HG03139 (cell line): ENCODE data around the gene MALRD1.
"Not testable (repeated sequence)": the region's sequence is repeated elsewhere in the genome, so short reads cannot be mapped to it uniquely, and the experiment has no call there.

ENCODE experiments used
- ATAC-seq: cut with Tn5 transposase; IDR thresholded peaks from one replicate; pipeline ENCODE4 v1.9.1; 2021; ENCODE audit not compliant: unreplicated experiment

Gene MALRD1

DNA sequence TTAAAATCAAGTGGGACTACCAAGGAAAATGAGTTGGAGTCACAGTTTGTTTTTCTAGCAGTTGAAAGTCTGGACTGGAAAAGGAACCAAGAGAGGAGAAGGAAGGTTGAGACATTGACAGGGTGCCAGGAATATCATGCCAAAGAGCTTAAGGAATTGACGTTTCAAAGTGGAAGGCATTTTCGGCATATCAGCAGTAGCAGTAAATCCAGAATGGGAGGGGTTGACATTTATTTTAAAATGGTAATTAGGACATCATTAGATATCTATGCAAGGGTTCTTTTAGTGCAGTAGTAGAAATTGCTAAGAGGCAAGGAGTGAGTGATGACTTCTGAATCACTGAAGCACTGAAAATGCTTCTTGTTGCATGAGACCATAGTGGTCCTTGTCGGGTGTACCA, 431.8 kb downstream of the MALRD1 start:
- no peak for ATAC-seq

DNA sequence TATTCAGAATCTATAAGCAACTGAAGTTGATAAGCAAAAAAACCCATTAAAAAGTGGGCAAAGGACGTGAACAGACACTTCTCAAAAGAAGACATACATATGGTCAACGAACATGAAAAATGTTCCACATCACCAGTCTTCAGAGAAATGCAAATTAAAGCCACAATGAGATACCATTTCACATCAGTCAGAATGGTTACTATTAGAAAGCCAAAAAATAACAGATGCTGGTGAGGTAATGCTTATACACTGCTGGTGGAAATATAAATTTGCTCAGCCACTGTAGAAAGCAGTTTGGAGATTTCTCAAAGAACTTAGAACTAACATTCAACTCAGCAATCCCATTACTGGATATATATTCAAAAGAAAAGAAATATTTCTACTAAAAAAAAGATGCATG, 434.8 kb downstream of the MALRD1 start:
- no peak for ATAC-seq

DNA sequence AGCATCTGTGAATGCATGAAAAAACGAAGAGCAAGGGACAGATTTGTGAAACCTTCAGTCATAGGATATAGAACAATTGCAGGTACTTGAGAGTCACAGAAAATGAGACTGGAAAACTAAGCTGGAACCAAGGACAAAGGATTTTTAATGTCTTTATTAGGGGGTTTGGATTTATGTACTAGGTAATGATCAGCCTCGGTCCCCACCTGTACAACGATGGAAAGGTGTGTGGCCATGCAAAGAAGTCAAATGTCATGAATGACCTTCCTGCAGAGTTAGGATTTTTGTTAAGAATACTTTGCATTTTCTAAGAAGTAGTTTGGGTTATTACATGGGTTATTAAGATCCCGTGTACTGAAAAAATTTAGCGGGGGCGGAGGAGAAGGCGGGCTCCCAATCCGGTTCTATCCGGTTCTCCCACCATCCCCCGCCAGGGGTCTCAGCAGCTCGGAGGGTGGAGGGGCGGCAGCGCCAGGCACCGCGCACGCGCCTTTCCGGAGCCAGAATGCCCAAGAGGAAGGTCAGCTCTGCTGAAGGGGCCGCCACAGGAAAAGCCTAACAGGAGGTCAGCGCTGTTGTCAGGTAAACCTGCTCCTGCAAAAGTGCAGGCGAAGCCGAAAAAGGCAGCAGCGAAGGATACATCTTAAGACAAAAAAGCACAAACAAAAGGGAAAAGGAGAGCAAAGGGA, 440.1 kb downstream of the MALRD1 start:
- no peak for ATAC-seq

DNA sequence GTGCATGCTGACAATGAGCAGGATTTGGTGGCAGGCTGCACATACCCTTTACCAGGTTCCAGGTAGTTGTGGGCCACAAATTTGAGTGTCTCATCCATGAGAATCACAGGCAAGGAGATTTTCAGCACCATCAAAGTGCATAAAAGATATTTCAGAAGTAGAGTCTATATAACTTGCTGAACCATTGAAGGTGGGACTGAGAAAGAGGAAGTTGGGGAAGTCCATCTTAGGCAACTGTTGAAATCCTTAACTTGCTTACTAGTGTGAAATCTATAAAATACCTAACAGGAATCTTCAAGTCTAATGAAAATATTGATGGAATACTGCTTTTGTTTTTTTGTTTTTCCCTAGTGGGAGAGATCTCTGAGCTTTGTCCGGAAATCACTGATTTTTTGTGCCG, 442.6 kb downstream of the MALRD1 start:
- ATAC-seq: no peak

DNA sequence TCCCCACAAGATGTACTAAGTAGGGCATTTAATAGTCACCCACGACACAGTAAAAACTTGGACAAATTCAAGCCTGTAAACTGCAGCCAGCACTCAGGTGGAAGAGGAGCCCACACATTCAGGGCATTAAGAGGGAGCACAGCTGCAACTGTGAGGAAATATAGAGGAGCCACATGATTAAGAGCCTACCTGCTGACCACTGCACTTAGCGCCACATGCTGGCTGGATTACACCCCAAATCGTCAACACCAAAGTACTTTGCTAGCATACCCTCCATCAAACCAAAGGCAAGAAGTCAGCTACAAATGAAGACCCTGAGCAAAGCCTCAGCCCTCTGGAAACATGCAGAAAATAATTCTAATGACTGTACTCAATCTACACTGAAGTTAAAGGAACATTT, 445.3 kb downstream of the MALRD1 start:
- no peak for ATAC-seq

DNA sequence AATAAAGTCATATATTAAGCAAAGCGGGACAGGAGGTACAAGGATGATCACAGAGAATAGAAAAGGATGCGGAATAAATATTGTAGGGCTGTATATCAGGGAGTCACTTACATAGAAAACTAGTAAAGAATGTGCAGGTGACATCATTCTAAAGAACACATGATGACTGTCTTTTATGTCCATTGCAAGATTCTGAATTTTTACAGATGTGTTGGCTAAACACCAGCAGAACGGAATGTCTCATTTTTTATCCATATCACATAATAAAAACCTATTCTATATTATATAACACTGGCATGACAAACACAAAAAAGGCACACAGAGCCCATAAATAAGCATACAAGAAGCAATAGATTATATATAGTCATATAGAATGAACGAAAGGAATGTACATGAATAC, 448.4 kb downstream of the MALRD1 start:
- no peak for ATAC-seq

DNA sequence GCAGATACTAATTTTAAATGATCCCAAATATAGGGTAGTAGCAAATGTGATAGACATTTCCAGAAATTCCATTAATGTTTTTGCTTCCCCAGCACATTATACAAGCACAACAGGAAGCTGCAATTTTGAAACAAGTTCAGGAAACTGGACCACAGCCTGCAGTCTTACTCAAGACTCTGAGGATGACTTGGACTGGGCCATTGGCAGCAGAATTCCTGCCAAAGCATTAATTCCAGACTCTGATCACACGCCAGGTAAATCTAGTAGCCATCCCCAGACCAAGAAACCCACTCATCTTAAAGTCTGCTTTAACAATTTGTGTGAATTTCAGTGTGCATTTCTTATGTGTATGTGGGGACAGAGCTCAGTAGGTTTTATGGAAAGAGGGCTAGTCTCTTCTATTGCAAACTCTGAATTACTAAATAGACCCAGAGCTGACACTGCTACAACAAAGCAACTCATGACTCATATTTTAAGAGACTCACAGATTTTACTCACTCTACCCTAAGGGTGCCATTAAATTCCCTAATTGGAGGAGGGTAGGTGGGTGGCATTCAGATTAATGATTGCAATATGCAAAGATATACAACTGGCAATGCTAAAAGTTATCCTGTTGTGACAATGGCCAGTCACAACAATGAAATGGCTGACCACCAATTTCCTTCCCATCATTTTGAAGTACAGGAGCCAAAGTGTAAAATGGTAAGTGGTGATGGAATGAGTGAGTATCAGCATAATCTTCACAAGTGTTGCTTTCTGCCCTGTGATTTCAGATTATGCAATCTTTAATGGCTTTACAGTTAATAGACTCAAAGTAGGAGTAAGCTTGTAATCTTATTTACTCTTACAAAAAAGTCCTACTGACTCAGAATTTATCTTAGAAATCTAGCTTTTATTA, 450.0 kb downstream of the MALRD1 start:
- ATAC-seq: no peak

DNA sequence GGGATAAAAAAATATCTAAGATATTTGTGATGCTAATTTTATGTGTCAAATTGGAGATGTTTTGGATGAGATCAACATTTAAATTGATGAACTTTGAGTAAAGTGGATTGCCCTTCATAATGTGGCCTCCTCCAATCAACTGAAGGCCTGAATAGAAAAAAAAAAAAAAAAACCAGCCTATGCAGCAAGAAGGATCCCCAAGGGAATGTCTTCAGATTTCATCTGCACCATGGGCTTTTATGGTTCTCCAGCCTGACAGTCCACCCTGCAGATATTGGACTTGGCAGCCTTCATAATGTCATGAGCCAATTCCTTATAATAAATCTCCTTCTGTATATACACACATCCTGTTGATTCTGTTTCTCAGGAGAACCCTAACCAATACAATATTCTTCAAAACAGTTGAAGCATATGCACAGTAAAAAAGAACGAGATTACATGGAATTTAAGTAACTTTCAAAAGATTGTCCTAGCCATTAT, 450.7 kb downstream of the MALRD1 start:
- no peak for ATAC-seq

DNA sequence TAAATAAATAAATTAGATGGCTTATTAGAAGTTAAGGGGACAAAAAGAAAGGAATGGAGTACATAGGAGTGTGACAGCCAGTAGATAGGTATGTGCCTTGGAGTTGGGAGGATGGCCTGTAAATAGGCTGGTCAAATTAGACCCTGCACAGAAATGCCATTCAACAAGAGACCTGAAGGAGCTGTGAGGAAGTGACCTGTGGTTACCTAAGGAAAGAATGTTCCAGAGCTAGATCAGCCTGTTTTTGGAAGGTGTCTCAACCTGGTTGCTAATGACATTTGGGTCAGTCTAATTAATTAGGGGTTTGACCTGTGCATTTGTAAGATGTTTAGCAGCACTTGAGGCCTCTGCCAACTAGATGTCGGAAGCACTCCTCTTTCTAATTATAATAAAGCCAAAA, 452.4 kb downstream of the MALRD1 start:
- no peak for ATAC-seq

DNA sequence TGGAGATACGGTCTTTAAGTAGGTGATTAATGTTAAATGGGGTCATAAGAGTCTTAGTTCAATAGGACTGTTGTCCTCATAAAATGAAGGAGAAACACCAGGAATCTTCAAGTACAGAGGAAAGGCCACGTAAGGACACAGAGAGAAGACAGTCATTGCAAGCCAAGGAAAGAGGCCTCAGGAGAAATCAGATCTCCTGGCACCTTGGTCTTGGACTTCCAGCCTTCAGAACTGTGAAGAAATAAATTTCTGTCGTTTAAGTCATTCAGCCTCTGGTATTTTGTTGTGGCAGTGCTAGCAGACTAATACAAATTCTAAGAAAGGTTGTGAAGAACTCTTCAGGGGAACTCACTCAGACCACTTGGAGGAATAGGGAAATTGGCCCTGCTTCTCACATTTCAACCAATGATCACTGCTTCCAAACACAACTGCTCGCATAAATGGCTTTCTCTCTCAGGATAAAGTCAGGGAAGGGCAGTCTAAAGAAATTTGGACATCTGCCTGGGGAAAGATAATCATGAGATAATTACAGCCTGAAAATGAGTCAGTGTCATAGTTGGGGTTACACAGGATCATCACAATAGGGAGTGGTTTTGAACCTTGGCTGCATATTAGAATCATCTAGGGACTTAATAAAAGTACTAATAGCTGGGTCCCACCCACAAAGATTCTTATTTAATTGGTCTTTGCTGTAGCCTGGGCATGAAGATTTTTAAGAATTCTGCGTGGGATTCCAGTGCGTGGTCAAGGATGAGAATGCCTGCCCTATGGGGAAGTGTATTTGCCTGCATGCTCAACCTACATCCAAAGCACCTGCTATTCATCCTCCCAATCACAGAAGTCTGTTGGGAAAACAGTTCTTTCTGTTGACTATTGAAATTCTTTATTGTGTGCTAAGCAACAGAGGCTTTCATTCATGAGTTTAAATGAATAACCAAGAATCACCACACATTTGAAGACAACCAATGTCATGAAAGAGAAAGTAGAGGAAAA, 457.0 kb downstream of the MALRD1 start:
- no peak for ATAC-seq

DNA sequence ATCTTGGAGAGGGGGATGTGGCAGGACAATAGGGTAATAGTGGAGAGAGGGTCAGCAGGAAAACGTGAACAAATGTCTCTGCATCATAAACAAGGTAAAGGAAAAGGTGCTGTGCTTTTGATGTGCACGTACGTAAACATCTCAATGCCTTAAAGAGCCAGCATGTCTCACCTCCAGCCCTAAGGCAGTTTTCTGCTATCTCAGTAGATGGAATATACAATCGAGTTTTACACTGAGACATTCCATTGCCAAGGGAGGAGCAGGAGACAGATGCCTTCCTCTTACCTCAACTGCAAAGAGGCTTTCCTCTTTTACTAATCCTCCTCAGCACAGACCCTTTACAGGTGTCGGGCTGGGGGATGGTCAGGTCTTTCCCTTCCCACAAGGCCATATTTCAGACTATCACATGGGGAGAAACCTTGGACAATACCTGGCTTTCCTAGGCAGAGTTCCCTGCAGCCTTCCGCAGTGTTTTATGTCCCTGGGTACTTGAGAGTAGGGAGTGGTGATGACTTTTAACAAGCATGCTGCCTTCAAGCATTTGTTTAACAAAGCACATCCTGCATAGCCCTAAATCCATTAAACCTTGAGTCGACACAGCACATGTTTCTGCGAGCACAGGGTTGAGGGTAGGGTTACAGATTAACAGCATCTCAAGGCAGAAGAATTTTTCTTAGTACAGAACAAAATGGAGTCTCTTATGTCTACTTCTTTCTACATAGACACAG, 461.6 kb downstream of the MALRD1 start:
- not testable (repeated sequence) for ATAC-seq

DNA sequence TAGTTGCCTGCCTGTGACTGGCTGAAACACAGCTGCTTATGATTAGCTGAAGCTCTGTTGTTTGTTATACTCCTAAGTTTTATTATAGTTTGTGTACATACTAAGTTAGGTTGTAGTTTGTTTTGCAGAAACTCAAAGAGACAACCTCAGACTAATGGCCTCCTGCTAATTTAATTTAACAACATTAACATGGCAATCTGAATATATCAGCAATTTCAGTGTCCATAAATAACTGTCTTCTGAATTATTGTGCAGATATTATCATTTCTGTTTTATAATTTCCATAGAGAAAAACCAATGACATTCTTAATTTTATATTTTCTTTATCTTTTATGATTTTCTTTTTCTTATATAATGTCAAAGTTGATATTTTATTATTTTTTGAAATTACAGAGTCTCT, 469.5 kb downstream of the MALRD1 start:
- ATAC-seq: no peak

DNA sequence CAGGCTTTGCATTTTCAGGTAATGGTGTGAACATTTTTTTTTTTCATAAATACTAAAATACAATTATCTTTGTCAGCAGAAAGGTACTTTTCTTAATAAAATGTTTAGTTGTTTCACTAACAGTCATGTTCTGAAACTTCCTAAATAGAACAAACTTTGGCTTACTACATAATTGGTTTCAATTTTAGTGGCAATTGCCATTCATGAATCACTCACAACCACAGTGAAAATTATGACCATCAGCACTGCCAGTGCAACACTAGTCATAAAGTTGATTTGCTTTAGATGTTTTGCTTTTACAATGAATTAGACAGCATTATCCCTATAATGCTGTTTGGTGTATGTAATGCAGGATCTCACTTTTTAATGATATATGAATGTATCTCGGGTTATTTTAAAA, 470.0 kb downstream of the MALRD1 start:
- no peak for ATAC-seq

DNA sequence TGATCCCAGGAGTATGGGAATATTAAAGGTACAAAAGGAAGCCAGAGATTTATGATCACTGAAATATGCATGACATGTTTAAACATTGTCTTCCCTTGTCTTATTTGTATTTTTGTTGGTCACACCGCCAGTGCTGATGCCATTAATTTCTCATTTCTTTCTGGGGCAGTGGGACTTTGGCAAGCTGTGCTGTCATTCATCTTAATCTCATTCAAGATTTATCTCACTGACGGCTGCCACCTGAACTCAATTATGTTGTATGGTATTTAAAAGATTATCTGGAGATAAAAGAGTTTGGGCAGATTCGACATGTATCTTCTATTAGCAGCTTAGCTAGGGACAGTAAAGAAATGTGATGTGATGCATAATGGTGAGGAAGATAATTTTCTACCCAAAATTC, 482.7 kb downstream of the MALRD1 start:
- ATAC-seq: no peak

DNA sequence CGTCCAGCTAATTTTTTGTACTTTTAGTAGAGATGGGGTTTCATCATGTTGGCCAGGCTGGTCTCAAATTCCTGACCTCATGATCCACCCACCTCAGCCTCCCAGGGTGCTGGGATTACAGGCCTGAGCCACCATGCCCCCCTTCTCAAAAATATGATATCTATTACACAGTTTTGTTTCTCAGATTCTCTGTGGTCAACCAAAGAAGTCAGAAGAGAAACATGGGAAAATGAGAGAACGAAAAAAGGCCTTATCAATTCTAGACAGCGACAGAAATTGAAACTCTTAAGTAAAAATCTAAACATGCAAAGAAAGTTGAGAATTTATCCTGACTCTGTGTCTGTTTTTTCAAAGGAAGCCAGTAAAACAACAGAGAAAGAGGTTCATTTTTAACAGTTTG, 483.8 kb downstream of the MALRD1 start:
- no peak for ATAC-seq

DNA sequence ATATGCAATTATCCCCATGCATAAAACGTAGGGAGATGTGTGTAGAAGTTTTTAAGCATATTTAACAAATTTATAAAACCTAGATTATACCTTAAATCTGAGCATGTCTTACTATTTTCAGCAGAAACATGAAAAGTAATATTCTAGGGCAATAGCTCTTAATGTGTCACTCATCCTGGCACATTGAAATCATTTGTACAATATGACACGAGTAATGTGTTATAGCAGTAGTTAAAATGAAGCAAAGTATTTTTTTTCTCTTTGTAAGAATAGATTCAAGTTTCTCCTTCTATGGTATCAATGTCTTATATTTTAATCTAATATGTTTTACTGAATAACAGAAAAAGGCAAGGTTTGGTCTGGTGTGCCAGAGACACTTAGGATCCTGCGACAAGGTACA, 492.7 kb downstream of the MALRD1 start:
- no peak for ATAC-seq

DNA sequence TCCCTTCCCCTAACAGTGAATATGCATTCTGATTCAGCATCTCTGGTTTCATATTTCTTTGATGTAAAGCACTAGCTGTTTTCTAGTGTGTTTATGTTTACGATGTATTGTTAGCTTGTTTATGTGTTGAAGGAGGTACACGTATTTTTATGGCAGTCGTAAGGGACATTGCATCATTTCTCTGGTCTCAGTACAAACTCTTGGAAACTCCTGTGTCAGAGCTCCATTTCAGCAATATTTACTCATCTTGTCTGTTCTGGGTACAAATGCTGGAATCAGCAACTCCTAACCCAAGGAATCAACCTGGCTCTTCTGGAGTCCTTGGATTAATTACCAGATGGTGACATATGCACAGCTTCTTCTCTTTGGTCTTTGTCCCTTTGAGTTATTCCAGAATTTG, 497.6 kb downstream of the MALRD1 start:
- no peak for ATAC-seq

DNA sequence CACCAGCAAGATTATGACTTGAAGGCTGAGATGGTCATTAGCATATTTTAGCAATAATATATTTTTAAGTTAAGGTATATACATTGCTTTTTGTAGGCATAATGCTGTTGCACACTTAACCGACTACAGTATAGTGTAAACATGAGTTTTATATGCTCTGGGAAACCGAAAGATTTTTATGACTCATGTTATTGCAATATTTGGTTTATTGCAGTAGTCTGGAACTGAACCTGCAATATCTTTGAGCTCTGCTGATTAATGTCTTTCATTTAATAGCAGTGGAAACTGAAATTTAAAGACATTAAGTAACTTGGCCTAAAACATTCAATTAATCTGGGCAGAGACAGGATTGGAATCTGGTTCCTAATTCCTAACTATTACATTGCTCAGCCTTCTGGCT, 500.9 kb downstream of the MALRD1 start:
- no peak for ATAC-seq

DNA sequence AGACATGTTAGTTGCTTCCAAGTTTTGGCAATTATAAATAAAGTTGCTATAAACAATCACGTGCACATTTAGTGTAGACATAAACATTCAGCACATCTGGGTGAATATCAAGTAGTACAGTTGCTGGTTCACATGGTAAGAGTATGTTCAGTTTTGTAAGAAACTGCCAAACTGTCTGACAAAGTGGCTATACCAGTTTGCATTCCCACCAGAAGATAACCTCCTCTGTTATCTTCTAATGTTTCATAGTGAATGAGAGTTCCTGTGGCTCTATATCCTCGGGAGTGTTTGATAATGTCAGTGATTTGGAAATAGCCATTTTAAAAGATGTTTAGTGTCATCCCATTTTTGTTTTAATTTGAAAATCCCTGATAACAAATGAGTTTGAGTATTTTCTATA, 508.1 kb downstream of the MALRD1 start:
- ATAC-seq: no peak

DNA sequence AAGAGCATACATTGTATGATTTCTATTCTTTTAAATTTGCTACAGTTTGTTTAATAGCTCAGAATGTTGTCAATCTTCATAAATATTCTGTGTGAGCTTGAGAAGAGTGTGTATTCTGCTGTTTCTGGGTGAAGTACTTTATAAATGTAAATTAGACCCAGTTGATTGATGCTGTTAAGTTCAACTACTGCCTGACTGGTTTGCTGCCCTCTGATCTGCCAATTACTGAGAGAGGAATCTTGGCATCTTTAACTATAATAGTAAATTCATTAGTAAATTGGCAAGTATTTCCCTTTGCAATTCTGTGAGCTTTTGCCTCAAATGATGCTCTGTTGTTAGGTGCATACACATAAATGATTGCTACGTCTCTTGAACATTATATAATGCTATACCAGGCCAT, 512.6 kb downstream of the MALRD1 start:
- ATAC-seq: no peak
